ENCODE data around the gene CENPX. TPM values are rescaled to one million over a fixed set of nuclear protein-coding genes. Genes with fewer than 3 reads are reported as not detected.

Gene CENPX
- total and polyA plus RNA-seq, 2 of the 13 experiments (the other 11 are each of a cell fraction or from before 2014, with no cell fraction given): 92.7 to 170 TPM

DNA sequence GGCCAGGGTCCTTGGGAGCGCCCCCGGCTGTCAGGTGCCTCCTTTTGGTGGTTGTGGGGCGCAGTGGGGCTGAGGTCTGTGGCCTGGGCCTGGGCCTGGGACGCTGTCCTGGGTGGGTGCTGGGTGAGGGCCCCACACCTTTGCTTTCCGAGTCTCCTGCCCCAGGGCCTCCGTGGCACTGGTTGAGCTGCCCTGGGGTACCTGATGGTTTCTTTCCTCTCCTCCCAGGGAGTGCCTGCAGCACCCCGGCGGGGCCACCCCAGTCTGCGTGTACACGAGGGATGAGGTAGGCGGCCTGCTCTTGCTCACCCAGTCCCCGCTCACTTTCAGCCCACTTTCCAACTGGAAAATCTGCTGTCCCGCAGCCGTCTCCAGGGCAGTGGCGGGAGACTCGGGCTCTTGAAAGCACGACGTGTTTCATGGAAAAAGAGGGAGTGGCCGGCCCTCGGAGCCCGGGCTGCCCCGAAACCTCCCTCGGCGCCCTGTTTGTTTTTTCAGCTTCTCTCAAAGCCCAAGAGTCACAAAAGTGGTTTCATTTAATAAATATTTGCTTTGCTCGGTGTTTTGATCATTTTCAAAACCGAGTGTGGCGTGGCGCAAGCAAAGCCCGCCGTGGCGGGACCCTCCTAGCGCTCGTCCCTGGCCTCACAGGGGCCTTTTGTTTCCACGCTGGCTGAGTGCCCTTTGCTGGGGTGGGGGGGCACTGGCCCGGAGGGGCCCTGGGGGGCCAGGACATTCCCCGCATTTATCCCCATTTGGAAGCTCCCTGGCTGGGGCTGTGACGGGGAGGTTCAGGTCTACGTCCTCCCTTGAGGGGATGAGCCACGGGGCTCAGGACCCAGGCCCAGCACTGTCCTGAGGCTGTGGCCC is 27.9 kb downstream of the CENPX start (continued):
- TF ChIP-seq TGIF2 (CRISPR knock-in tag; IDR thresholded peaks at IDR 0.05) (no peak; the same call in 1 of the 2 replicates), ZBTB42 (CRISPR knock-in tag; IDR thresholded peaks at IDR 0.05) (peak; percentile 35), SMYD3 (CRISPR knock-in tag; IDR thresholded peaks at IDR 0.05) (peak; percentile 83; the same call in 1 of the 2 replicates), ZSCAN30 (CRISPR knock-in tag; IDR thresholded peaks at IDR 0.05) (peak; percentile 21; the same call in 1 of the 2 replicates), HIVEP1 (CRISPR knock-in tag; IDR thresholded peaks at IDR 0.05) (peak; percentile 80), NCOA5 (CRISPR knock-in tag; IDR thresholded peaks at IDR 0.05) (no peak), MXI1 (IDR thresholded peaks at IDR 0.05; ENCODE audit: borderline replicate concordance, low read depth, low read length) (peak; percentile 60; the same call in 2 of the 3 replicates), SOX5 (CRISPR knock-in tag; IDR thresholded peaks at IDR 0.05; ENCODE audit: borderline replicate concordance) (peak; percentile 79; the same call in 1 of the 2 replicates), ZNF570 (CRISPR knock-in tag; IDR thresholded peaks at IDR 0.05; ENCODE audit: borderline replicate concordance) (no peak), HNRNPK (IDR thresholded peaks at IDR 0.05; ENCODE audit: low read depth, low read length, poor library complexity, severe bottlenecking) (no peak), TEAD3 (CRISPR knock-in tag; optimal IDR thresholded peaks at IDR 0.05; ENCODE audit: borderline replicate concordance) (peak; percentile 77), ZNF839 (CRISPR knock-in tag; IDR thresholded peaks at IDR 0.05; ENCODE audit: borderline replicate concordance) (no peak), ZFP36 (IDR thresholded peaks at IDR 0.05; ENCODE audit: borderline replicate concordance, low read depth, low read length, partially characterized antibody) (no peak), REL (CRISPR knock-in tag; conservative IDR thresholded peaks at IDR 0.05) (peak; percentile 57; the same call in 1 of the 2 replicates), ZHX1 (CRISPR knock-in tag; IDR thresholded peaks at IDR 0.05; ENCODE audit: low read depth) (peak; percentile 67; the same call in 1 of the 2 replicates), SKIL (CRISPR knock-in tag; IDR thresholded peaks at IDR 0.05; ENCODE audit: borderline replicate concordance) (peak; percentile 74; the same call in 1 of the 2 replicates), MXD1 (CRISPR knock-in tag; IDR thresholded peaks at IDR 0.05) (0 out of 2 replicates have a peak, but pooled peaks have one; percentile 11)
- TF ChIP-seq, protein P1, sequence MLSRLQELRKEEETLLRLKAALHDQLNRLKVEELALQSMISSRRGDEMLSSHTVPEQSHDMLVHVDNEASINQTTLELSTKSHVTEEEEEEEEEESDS (CRISPR knock-in tag; IDR thresholded peaks at IDR 0.05; ENCODE audit: borderline replicate concordance): 0 out of 2 replicates have a peak, but pooled peaks have one; percentile 21
- TF ChIP-seq, protein P2, sequence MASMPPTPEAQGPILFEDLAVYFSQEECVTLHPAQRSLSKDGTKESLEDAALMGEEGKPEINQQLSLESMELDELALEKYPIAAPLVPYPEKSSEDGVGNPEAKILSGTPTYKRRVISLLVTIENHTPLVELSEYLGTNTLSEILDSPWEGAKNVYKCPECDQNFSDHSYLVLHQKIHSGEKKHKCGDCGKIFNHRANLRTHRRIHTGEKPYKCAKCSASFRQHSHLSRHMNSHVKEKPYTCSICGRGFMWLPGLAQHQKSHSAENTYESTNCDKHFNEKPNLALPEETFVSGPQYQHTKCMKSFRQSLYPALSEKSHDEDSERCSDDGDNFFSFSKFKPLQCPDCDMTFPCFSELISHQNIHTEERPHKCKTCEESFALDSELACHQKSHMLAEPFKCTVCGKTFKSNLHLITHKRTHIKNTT (CRISPR knock-in tag; IDR thresholded peaks at IDR 0.05): no peak

All from HepG2 (cell line).